ENCODE measurements around the gene CDS1. TPM values are rescaled to one million over a fixed set of nuclear protein-coding genes. Genes with fewer than 3 reads are reported as not detected.

CDS1 gene
- total and polyA plus RNA-seq, 2 of the 8 experiments (the other 6 are each of a cell fraction or from before 2014, with no cell fraction given) = 8.7 to 13.9 TPM

- Histone ChIP-seq H3K36me3 (ENCODE audit: control insufficient read depth in 2 of 4, insufficient read depth in 4 of 4, low read length in 3 of 4) (peaks cover 2 to 57% (median 33%) of the 10 kb centered on the region in 4 experiments; a peak in 7 of 8 replicates), H2AFZ (ENCODE audit: low read length) (no peak overlapping the region), H2BK12ac (ENCODE audit: low read depth, low read length) (no peak overlapping the region), H3K4ac (replicated peaks; ENCODE audit: insufficient read length, low read depth, low read length) (no peak overlapping the region), H2BK20ac (ENCODE audit: low read length) (no peak overlapping the region), H3K4me1 (replicated peaks in 1 of 4; ENCODE audit: control insufficient read depth in 3 of 4, insufficient read depth in 4 of 4, low read length in 3 of 4) (peaks cover 0 to 4% (median 0%) of the 10 kb centered on the region in 4 experiments; a peak in 1 of 7 replicates), H3K27ac (ENCODE audit: low read depth, low read length) (no peak overlapping the region), H2BK120ac (replicated peaks; ENCODE audit: low read depth, low read length) (no peak overlapping the region), H2BK15ac (ENCODE audit: low read length) (no peak overlapping the region), H3K4me3 (ENCODE audit: extremely low read depth in 1 of 4, insufficient read depth in 2 of 4, low read depth in 3 of 4, low read length in 4 of 4) (no peak overlapping the region), H3K14ac (ENCODE audit: insufficient read length) (no peak overlapping the region), H3K9me3 (ENCODE audit: insufficient read depth in 2 of 2, low read depth in 1 of 2, low read length in 1 of 2) (no peaks in the 10 kb centered on the region), H4K20me1 (replicated peaks in 1 of 2; ENCODE audit: control insufficient read depth in 1 of 2, insufficient read depth in 2 of 2, low read length in 2 of 2) (no peaks in the 10 kb centered on the region), H3K79me1 (ENCODE audit: low read depth, low read length) (no peaks in the 10 kb centered on the region), H4K8ac (ENCODE audit: extremely low read depth, insufficient read depth, low read length) (no peak overlapping the region), H3K9ac (replicated peaks in 1 of 4; ENCODE audit: extremely low read depth in 1 of 4, low read depth in 3 of 4, low read length in 3 of 4) (no peak overlapping the region), H4K91ac (replicated peaks; ENCODE audit: insufficient read length, low read length) (no peak overlapping the region), H3K4me2 (ENCODE audit: insufficient read depth in 1 of 2, low read depth in 2 of 2, low read length in 2 of 2) (no peak overlapping the region), H3K56ac (replicated peaks; ENCODE audit: insufficient read length, low read depth, low read length) (no peak overlapping the region), H3K79me2 (ENCODE audit: control insufficient read depth in 1 of 2, insufficient read depth in 2 of 2, low read length in 2 of 2) (no peaks in the 10 kb centered on the region), H2AK5ac (ENCODE audit: low read depth, low read length) (no peak overlapping the region), H4K5ac (ENCODE audit: insufficient read length, low read depth, low read length) (no peak overlapping the region), H3K23ac (ENCODE audit: insufficient read length) (no peak overlapping the region), H3K27me3 (replicated peaks in 1 of 4; ENCODE audit: control insufficient read depth in 3 of 4, extremely low read depth in 1 of 4, insufficient read depth in 3 of 4, low read length in 3 of 4) (no peaks in the 10 kb centered on the region), H3K18ac (ENCODE audit: extremely low read depth, low read length) (no peak overlapping the region), H2BK5ac (ENCODE audit: low read depth, low read length) (no peak overlapping the region), H3K23me2 (ENCODE audit: low read depth, low read length) (no peaks in the 10 kb centered on the region)
- ChIA-PET POLR2A (ENCODE audit: partially characterized antibody) (interaction anchor here (0.6 to 0.9 kb wide), 2 partner anchors 10 to 101 kb away, joined by 3 read pairs; no protein-coding TSS in a partner anchor), CTCF (ENCODE audit: partially characterized antibody) (interaction anchor here (0.6 to 2.1 kb wide), 5 partner anchors 11 to 1188 kb away, joined by 3 to 14 read pairs (median 3); no protein-coding TSS in a partner anchor)
- WGBS, 2 experiments (ENCODE audit: extremely low coverage in 1 of 2, insufficient coverage in 1 of 2, insufficient read length in 1 of 2, insufficient replicate concordance in 2 of 2, low coverage in 1 of 2, low lambda C conversion rate in 2 of 2, missing lambda C conversion rate in 1 of 2) = 91% methylated on average over 14 of the region's 14 CpGs; no CpG with 5 or more reads in 1 of the 2 experiments
- FAIRE-seq (no peak), DNase-seq (ENCODE audit: low read depth in 1 of 2, low spot score in 2 of 2) (no peak)
- TF ChIP-seq BRCA1 (IDR thresholded peaks at IDR 0.05; ENCODE audit: low read depth, low read length) (no peak), RFX5 (IDR thresholded peaks at IDR 0.05; ENCODE audit: borderline replicate concordance, low read depth, low read length) (no peak), SIX5 (IDR thresholded peaks at IDR 0.05; ENCODE audit: low read depth, low read length) (no peak), ZNF274 (IDR thresholded peaks at IDR 0.05; ENCODE audit: borderline replicate concordance, extremely low read depth, low read length) (no peak), TBP (IDR thresholded peaks at IDR 0.05; ENCODE audit: low read depth, low read length) (no peak), EP300 (IDR thresholded peaks at IDR 0.05; ENCODE audit: borderline replicate concordance in 1 of 2, low read depth in 2 of 2, low read length in 2 of 2) (no peak), POLR2A (IDR thresholded peaks at IDR 0.05; ENCODE audit: control extremely low read depth in 1 of 2, low read depth in 2 of 2, low read length in 2 of 2) (no peak), SIRT6 (IDR thresholded peaks at IDR 0.05; ENCODE audit: low read length) (no peak), SRF (IDR thresholded peaks at IDR 0.05; ENCODE audit: low read depth, low read length) (no peak), TAF7 (optimal IDR thresholded peaks at IDR 0.05; ENCODE audit: borderline replicate concordance, low read depth, low read length) (no peak), SAP30 (IDR thresholded peaks at IDR 0.05; ENCODE audit: insufficient read depth, insufficient replicate concordance, low read length) (no peak)
- TF ChIP-seq, protein P1, sequence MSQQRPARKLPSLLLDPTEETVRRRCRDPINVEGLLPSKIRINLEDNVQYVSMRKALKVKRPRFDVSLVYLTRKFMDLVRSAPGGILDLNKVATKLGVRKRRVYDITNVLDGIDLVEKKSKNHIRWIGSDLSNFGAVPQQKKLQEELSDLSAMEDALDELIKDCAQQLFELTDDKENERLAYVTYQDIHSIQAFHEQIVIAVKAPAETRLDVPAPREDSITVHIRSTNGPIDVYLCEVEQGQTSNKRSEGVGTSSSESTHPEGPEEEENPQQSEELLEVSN (IDR thresholded peaks at IDR 0.05) = no peak
Measured at GRCh38 chr4:84678976-84679744, 96.2 kb downstream of the CDS1 start.

Measured in H1 (cell line).